A549 treated with Hydrocortisone at 1 μM for 4 hours (cell line): Measurements from ENCODE around the gene SLC22A8. TPM values are rescaled to one million over a fixed set of nuclear protein-coding genes. Genes with fewer than 3 reads are reported as not detected.

Source experiments
- total RNA-seq: library from RNA; stranded (reverse); fragments of 200-300 nt; extraction: Qiagen RNA extraction; gene quantifications from 5 replicates; pipeline ENCODE4 v1.2.3, GENCODE V29; 2022

SLC22A8 gene, protein sequence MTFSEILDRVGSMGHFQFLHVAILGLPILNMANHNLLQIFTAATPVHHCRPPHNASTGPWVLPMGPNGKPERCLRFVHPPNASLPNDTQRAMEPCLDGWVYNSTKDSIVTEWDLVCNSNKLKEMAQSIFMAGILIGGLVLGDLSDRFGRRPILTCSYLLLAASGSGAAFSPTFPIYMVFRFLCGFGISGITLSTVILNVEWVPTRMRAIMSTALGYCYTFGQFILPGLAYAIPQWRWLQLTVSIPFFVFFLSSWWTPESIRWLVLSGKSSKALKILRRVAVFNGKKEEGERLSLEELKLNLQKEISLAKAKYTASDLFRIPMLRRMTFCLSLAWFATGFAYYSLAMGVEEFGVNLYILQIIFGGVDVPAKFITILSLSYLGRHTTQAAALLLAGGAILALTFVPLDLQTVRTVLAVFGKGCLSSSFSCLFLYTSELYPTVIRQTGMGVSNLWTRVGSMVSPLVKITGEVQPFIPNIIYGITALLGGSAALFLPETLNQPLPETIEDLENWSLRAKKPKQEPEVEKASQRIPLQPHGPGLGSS
- not detected in 5 replicates for total RNA-seq

DNA sequence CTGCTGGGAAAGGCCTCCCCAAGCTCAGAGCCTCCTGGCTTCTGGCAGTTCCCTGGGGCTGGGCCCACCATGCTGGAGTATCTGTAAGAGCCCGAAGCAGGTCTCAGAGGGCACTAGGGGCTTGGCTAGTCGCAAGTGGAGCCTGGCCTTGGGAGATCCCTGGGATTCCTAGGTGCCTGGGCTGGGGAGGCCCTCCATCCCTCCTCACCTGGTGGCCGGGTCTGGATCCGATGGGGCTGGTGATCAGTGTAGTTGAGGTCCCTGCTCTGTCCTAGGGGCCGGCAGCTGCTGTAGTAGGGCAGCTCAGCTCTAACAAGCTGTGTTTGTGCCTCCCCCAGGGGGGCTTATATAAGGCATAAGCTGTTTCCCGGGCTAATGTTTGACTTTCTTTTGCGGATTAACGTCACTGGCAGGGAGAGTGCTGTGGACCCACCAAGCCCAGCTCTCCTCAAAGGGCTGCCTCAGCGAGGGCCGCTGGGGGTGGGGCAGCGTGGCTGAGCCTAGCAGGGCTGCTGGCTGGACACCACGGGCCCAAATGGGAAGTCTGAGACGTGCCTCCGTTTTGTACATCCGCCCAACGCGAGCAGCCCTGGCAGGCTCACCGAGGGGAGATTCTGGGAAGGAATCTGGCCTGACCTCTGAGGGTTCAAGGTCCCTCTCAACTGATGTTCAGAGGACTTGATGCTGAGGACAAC lies at the start of gene SLC22A8:
SLC22A8 (minus strand) TSS at position 321 of the 695 bp plus-strand sequence. CDS start 883 bp downstream, outside the sequence.

DNA sequence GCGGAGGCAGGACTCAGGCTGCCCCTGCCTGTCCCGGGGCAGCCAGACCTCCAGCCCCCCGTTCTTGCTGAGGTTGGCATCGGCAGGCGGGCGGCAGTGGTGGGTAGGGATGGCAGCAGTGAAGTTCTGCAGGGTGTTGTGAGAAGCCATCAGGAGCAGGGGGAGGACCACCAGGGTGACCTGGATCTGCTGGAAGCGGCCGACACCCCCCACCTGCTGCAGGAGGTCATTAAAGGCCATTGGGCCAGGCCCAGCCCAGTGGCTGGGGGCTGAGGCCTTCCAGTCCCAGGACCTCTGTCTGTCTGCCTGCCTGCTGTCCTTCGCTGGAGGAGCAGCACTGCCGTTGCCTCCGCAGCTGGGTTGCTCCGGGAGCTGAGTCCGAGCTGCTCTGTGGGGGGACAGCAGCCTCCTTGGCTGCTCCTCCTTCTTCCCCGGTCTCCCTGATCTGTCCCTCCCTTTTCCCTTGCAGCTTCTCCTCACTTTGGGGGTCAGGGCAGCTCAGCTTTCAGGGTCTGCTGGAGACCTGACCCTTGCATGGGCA lies 31.1 kb downstream of the SLC22A8 start, which contains the start of gene SLC22A6:
SLC22A6 (minus strand) TSS at position 517 of the 541 bp plus-strand sequence; CDS start at position 240, 277 bp downstream.

Other genes with a start within 250 kb of the SLC22A8 start
- 12.6 to 15.2 TPM (median 13.6 TPM) in 5 replicates for gene TAF6L, start 244.4 kb downstream of the SLC22A8 start, total RNA-seq
- gene TMEM179B, start 228.4 kb downstream of the SLC22A8 start, total RNA-seq = 64.4 to 93.7 TPM (median 85.8 TPM) in 5 replicates
- 20.1 to 29.2 TPM (median 26.5 TPM) in 5 replicates for gene TMEM223, start 223.8 kb downstream of the SLC22A8 start, total RNA-seq
- 47.7 to 51.9 TPM (median 49.5 TPM) in 5 replicates for gene NXF1, start 210.4 kb downstream of the SLC22A8 start, total RNA-seq
- 19.0 to 25.5 TPM (median 24.6 TPM) in 5 replicates for gene STX5, start 183.8 kb downstream of the SLC22A8 start, total RNA-seq
- gene TEX54, start 183.0 kb downstream of the SLC22A8 start, total RNA-seq = not detected in 5 replicates
- gene WDR74, start 176.3 kb downstream of the SLC22A8 start, total RNA-seq = 74.2 to 79.9 TPM (median 78.7 TPM) in 5 replicates
- gene SLC3A2, start 134.9 kb downstream of the SLC22A8 start, total RNA-seq = 945 to 1,067 TPM (median 951 TPM) in 5 replicates
- gene CHRM1, start 94.5 kb downstream of the SLC22A8 start, total RNA-seq = 0.06 to 0.13 TPM (median 0.08 TPM) in 5 replicates
- gene SLC22A6, start 30.9 kb downstream of the SLC22A8 start, total RNA-seq = not detected in 5 replicates
- not detected in 5 replicates for gene SLC22A24, start 128.4 kb upstream of the SLC22A8 start, total RNA-seq
- not detected in 5 replicates for gene SLC22A25, start 227.8 kb upstream of the SLC22A8 start, total RNA-seq